Stimulated activated CD8-positive, alpha-beta memory T cell treated with anti-CD3 and anti-CD28 coated beads, Interleukin-12 subunit alpha, Interleukin-12 subunit beta, amount 100 ng/mL, for 4 hours (primary cell): ENCODE results near the gene NXPH4.

Experiments used
- DNase-seq: peaks from one replicate; pipeline ENCODE4 v3.0.0-alpha.2; 2020; ENCODE audit warnings: low read depth

NXPH4 gene

GRCh38 chr12:57219205-57219992 lies 2.8 kb downstream of the NXPH4 start:
- DNase-seq: no peak

GRCh38 chr12:57219993-57220754 lies 3.6 kb downstream of the NXPH4 start:
- DNase-seq: no peak

GRCh38 chr12:57220770-57221168 lies 4.2 kb downstream of the NXPH4 start:
- no peak for DNase-seq

- DNase-seq: no peak
Measured at GRCh38 chr12:57221169-57221917, 4.7 kb downstream of the NXPH4 start.

GRCh38 chr12:57222286-57223190 lies 5.9 kb downstream of the NXPH4 start:
- no peak for DNase-seq

GRCh38 chr12:57223191-57224165 lies 6.9 kb downstream of the NXPH4 start:
- no peak for DNase-seq

GRCh38 chr12:57224278-57224972 lies 7.8 kb downstream of the NXPH4 start:
- no peak for DNase-seq

- no peak for DNase-seq
Measured at GRCh38 chr12:57224973-57225679, 8.5 kb downstream of the NXPH4 start.

- DNase-seq: no peak
Measured at GRCh38 chr12:57225680-57226210, 9.2 kb downstream of the NXPH4 start.

GRCh38 chr12:57226588-57227314 lies 10.2 kb downstream of the NXPH4 start:
- DNase-seq: no peak

- no peak for DNase-seq
Measured at GRCh38 chr12:57227315-57228115, 10.9 kb downstream of the NXPH4 start.

GRCh38 chr12:57229046-57229633 lies 12.5 kb downstream of the NXPH4 start:
- no peak for DNase-seq

- peak; percentile 82 for DNase-seq
Measured at GRCh38 chr12:57229634-57230380, 13.2 kb downstream of the NXPH4 start, which contains the start of gene SHMT2. SHMT2 (plus strand) TSS chr12:57229711; CDS start chr12:57229779, 68 bp downstream.

- no peak for DNase-seq
Measured at GRCh38 chr12:57230381-57231155, 14.0 kb downstream of the NXPH4 start.
